ENCODE measurements around the gene IL1RAPL1.

IL1RAPL1 gene

GRCh38 chrX:29870608-29871007, 1283.4 kb downstream of the IL1RAPL1 start:
- no peaks in the 10 kb centered on the region for H3K4me1 Mint-ChIP-seq
- DNase-seq (ENCODE audit: low spot score in 2 of 2) (no peak), ATAC-seq (no peak)
- no peak overlapping the region for H3K4me3 Mint-ChIP-seq
- peaks cover 7% of the 10 kb centered on the region for H3K9me3 Mint-ChIP-seq
- H3K27ac Mint-ChIP-seq: no peak overlapping the region
- H3K36me3 Mint-ChIP-seq: no peaks in the 10 kb centered on the region

- H3K9me3 Mint-ChIP-seq: peaks cover 7% of the 10 kb centered on the region
- ATAC-seq (no peak), DNase-seq (ENCODE audit: low spot score in 2 of 2) (no peak)
- no peak overlapping the region for H3K27ac Mint-ChIP-seq
- H3K36me3 Mint-ChIP-seq: no peaks in the 10 kb centered on the region
- H3K4me1 Mint-ChIP-seq: no peaks in the 10 kb centered on the region
- no peak overlapping the region for H3K4me3 Mint-ChIP-seq
Observed at GRCh38 chrX:29872831-29873230, 1285.6 kb downstream of the IL1RAPL1 start.

- Mint-ChIP-seq H3K4me1 (no peaks in the 10 kb centered on the region), H3K36me3 (no peaks in the 10 kb centered on the region), H3K9me3 (peaks cover 9% of the 10 kb centered on the region), H3K4me3 (no peak overlapping the region), H3K27ac (no peak overlapping the region)
- DNase-seq (ENCODE audit: low spot score in 2 of 2) (no peak), ATAC-seq (no peak)
Observed at GRCh38 chrX:29876733-29877132, 1289.5 kb downstream of the IL1RAPL1 start.

GRCh38 chrX:29880977-29881376, 1293.7 kb downstream of the IL1RAPL1 start:
- ATAC-seq: no peak
- no peak for DNase-seq (ENCODE audit: low spot score in 2 of 2)
- Mint-ChIP-seq H3K27ac (no peak overlapping the region), H3K9me3 (peaks cover 15% of the 10 kb centered on the region), H3K36me3 (no peaks in the 10 kb centered on the region), H3K4me3 (no peak overlapping the region), H3K4me1 (no peaks in the 10 kb centered on the region)

- no peak for ATAC-seq
- Mint-ChIP-seq H3K9me3 (peaks cover 6% of the 10 kb centered on the region), H3K27ac (no peak overlapping the region), H3K4me1 (no peaks in the 10 kb centered on the region), H3K4me3 (no peak overlapping the region), H3K36me3 (no peaks in the 10 kb centered on the region)
- no peak for DNase-seq (ENCODE audit: low spot score in 2 of 2)
Observed at GRCh38 chrX:29890004-29890403, 1302.8 kb downstream of the IL1RAPL1 start.

- no peak overlapping the region for H3K27ac Mint-ChIP-seq
- H3K36me3 Mint-ChIP-seq: no peaks in the 10 kb centered on the region
- no peaks in the 10 kb centered on the region for H3K4me1 Mint-ChIP-seq
- DNase-seq (ENCODE audit: low spot score in 2 of 2) (no peak), ATAC-seq (no peak)
- H3K9me3 Mint-ChIP-seq: peaks cover 4% of the 10 kb centered on the region
- H3K4me3 Mint-ChIP-seq: no peak overlapping the region
Observed at GRCh38 chrX:29890646-29891200, 1303.5 kb downstream of the IL1RAPL1 start.

GRCh38 chrX:29902004-29902403, 1314.8 kb downstream of the IL1RAPL1 start:
- no peak for DNase-seq (ENCODE audit: low spot score in 2 of 2)
- H3K4me3 Mint-ChIP-seq: no peak overlapping the region

GRCh38 chrX:29903360-29903759, 1316.1 kb downstream of the IL1RAPL1 start:
- H3K36me3 Mint-ChIP-seq: no peaks in the 10 kb centered on the region
- ATAC-seq (no peak), DNase-seq (ENCODE audit: low spot score in 2 of 2) (no peak)
- no peaks in the 10 kb centered on the region for H3K4me1 Mint-ChIP-seq
- no peaks in the 10 kb centered on the region for H3K9me3 Mint-ChIP-seq
- no peak overlapping the region for H3K4me3 Mint-ChIP-seq
- H3K27ac Mint-ChIP-seq: no peak overlapping the region

More at GRCh38 chrX:29902004-29902403, 1314.8 kb downstream of the IL1RAPL1 start:
- Mint-ChIP-seq H3K36me3 (no peaks in the 10 kb centered on the region), H3K4me1 (no peaks in the 10 kb centered on the region), H3K9me3 (no peaks in the 10 kb centered on the region), H3K27ac (no peak overlapping the region)
- ATAC-seq: no peak

GRCh38 chrX:29911673-29912072, 1324.4 kb downstream of the IL1RAPL1 start:
- Mint-ChIP-seq H3K36me3 (no peaks in the 10 kb centered on the region), H3K27ac (no peak overlapping the region), H3K4me1 (no peaks in the 10 kb centered on the region), H3K9me3 (peaks cover 5% of the 10 kb centered on the region), H3K4me3 (no peak overlapping the region)
- DNase-seq (ENCODE audit: low spot score in 2 of 2) (no peak), ATAC-seq (no peak)

GRCh38 chrX:29913647-29914046, 1326.4 kb downstream of the IL1RAPL1 start:
- no peaks in the 10 kb centered on the region for H3K36me3 Mint-ChIP-seq

GRCh38 chrX:29922607-29923006, 1335.4 kb downstream of the IL1RAPL1 start:
- no peak for ATAC-seq
- Mint-ChIP-seq H3K4me1 (no peaks in the 10 kb centered on the region), H3K4me3 (no peak overlapping the region), H3K27ac (no peak overlapping the region), H3K36me3 (no peaks in the 10 kb centered on the region), H3K9me3 (peaks cover 4% of the 10 kb centered on the region)
- no peak for DNase-seq (ENCODE audit: low spot score in 2 of 2)

More at GRCh38 chrX:29913647-29914046, 1326.4 kb downstream of the IL1RAPL1 start:
- ATAC-seq (no peak), DNase-seq (ENCODE audit: low spot score in 2 of 2) (no peak)
- no peak overlapping the region for H3K4me3 Mint-ChIP-seq
- H3K27ac Mint-ChIP-seq: no peak overlapping the region
- H3K4me1 Mint-ChIP-seq: no peaks in the 10 kb centered on the region
- peaks cover 5% of the 10 kb centered on the region for H3K9me3 Mint-ChIP-seq

GRCh38 chrX:29926056-29926455, 1338.8 kb downstream of the IL1RAPL1 start:
- Mint-ChIP-seq H3K4me3 (no peak overlapping the region), H3K9me3 (peaks cover 4% of the 10 kb centered on the region), H3K4me1 (no peaks in the 10 kb centered on the region), H3K36me3 (no peaks in the 10 kb centered on the region), H3K27ac (no peak overlapping the region)
- no peak for ATAC-seq
- DNase-seq (ENCODE audit: low spot score in 2 of 2): no peak

GRCh38 chrX:29926659-29927058, 1339.4 kb downstream of the IL1RAPL1 start:
- Mint-ChIP-seq H3K9me3 (peaks cover 4% of the 10 kb centered on the region), H3K4me3 (no peak overlapping the region), H3K4me1 (no peaks in the 10 kb centered on the region), H3K27ac (no peak overlapping the region), H3K36me3 (no peaks in the 10 kb centered on the region)
- ATAC-seq (no peak), DNase-seq (ENCODE audit: low spot score in 2 of 2) (no peak)

GRCh38 chrX:29935455-29935854, 1348.2 kb downstream of the IL1RAPL1 start:
- no peak for DNase-seq (ENCODE audit: low spot score in 2 of 2)
- no peaks in the 10 kb centered on the region for H3K4me1 Mint-ChIP-seq
- no peaks in the 10 kb centered on the region for H3K36me3 Mint-ChIP-seq

GRCh38 chrX:29940750-29941149, 1353.5 kb downstream of the IL1RAPL1 start:
- ATAC-seq (no peak), DNase-seq (ENCODE audit: low spot score in 2 of 2) (no peak)
- no peak overlapping the region for H3K4me3 Mint-ChIP-seq
- no peaks in the 10 kb centered on the region for H3K4me1 Mint-ChIP-seq
- H3K27ac Mint-ChIP-seq: no peak overlapping the region
- H3K36me3 Mint-ChIP-seq: no peaks in the 10 kb centered on the region
- peaks cover 3% of the 10 kb centered on the region for H3K9me3 Mint-ChIP-seq

More at GRCh38 chrX:29935455-29935854, 1348.2 kb downstream of the IL1RAPL1 start:
- no peaks in the 10 kb centered on the region for H3K9me3 Mint-ChIP-seq
- ATAC-seq: no peak
- H3K4me3 Mint-ChIP-seq: no peak overlapping the region
- no peak overlapping the region for H3K27ac Mint-ChIP-seq

GRCh38 chrX:29941287-29941686, 1354.0 kb downstream of the IL1RAPL1 start:
- H3K4me1 Mint-ChIP-seq: no peaks in the 10 kb centered on the region
- ATAC-seq (no peak), DNase-seq (ENCODE audit: low spot score in 2 of 2) (no peak)
- H3K9me3 Mint-ChIP-seq: peaks cover 3% of the 10 kb centered on the region
- H3K27ac Mint-ChIP-seq: no peak overlapping the region
- H3K4me3 Mint-ChIP-seq: no peak overlapping the region
- no peaks in the 10 kb centered on the region for H3K36me3 Mint-ChIP-seq

- Mint-ChIP-seq H3K4me1 (no peaks in the 10 kb centered on the region), H3K9me3 (peaks cover 3% of the 10 kb centered on the region), H3K36me3 (no peaks in the 10 kb centered on the region), H3K4me3 (no peak overlapping the region), H3K27ac (no peak overlapping the region)
- DNase-seq (ENCODE audit: low spot score in 2 of 2) (no peak), ATAC-seq (no peak)
Observed at GRCh38 chrX:29947225-29947624, 1360.0 kb downstream of the IL1RAPL1 start.
